GM23338 (cell line): ENCODE data around the gene CFAP65. TPM values are rescaled to one million over a fixed set of nuclear protein-coding genes. Genes with fewer than 3 reads are reported as not detected.

Experiments
- ATAC-seq: fragments of 200-7000 bp; cut with Tn5 transposase; 3 replicates; pipeline ENCODE4 v1.9.1; 2020
- DNase-seq: peaks from one replicate; pipeline ENCODE4 v3.0.0-alpha.2; 2015; ENCODE audit warnings: low spot score
- H2AFZ ChIP-seq: fragments of 200-600 bp; sonication (generic); 2 replicates; pipeline ENCODE4 v1.8.0; 2016; ENCODE audit warnings: antibody characterized with exemption, mild to moderate bottlenecking, moderate library complexity
- H3F3A ChIP-seq: fragments of 200-600 bp; sonication (generic); replicated peaks from 2 replicates; pipeline ENCODE4 v1.8.0; 2017; ENCODE audit warnings: antibody characterized with exemption, mixed run types, low read depth
- H3K27ac ChIP-seq: fragments of 200-600 bp; sonication (generic); 2 replicates; pipeline ENCODE4 v1.6.1; 2016; ENCODE audit warnings: low read depth
- H3K27me3 ChIP-seq: fragments of 200-600 bp; sonication (generic); 2 replicates; pipeline ENCODE4 v1.8.0; 2016; ENCODE audit warnings: mild to moderate bottlenecking, mixed run types, moderate library complexity; ENCODE audit not compliant: insufficient read depth
- H3K36me3 ChIP-seq: fragments of 200-600 bp; sonication (generic); 2 replicates; pipeline ENCODE4 v1.8.0; 2016; ENCODE audit warnings: mild to moderate bottlenecking; ENCODE audit not compliant: insufficient read depth
- H3K4me1 ChIP-seq: fragments of 200-600 bp; sonication (generic); 2 replicates; pipeline ENCODE4 v1.8.0; 2016; ENCODE audit warnings: mild to moderate bottlenecking, moderate library complexity; ENCODE audit not compliant: insufficient read depth
- H3K4me2 ChIP-seq: fragments of 200-600 bp; sonication (generic); 2 replicates; pipeline ENCODE4 v1.7.1; 2017; ENCODE audit warnings: mixed run types
- H3K4me3 ChIP-seq: fragments of 200-600 bp; sonication (generic); 2 replicates; pipeline ENCODE4 v1.6.1; 2016; ENCODE audit warnings: mixed run types
- H3K79me2 ChIP-seq: fragments of 200-600 bp; sonication (generic); replicated peaks from 2 replicates; pipeline ENCODE4 v1.8.0; 2017; ENCODE audit warnings: mild to moderate bottlenecking; ENCODE audit not compliant: insufficient read depth
- H3K9me2 ChIP-seq: fragments of 200-600 bp; sonication (generic); 2 replicates; pipeline ENCODE4 v1.8.0; 2017; ENCODE audit not compliant: insufficient read depth
- H4K20me1 ChIP-seq: fragments of 200-600 bp; sonication (generic); replicated peaks from 2 replicates; pipeline ENCODE4 v1.8.0; 2017; ENCODE audit warnings: mild to moderate bottlenecking; ENCODE audit not compliant: insufficient read depth
- H3K27ac Mint-ChIP-seq: 2 replicates; pipeline ENCODE4 v1.8.0; 2020; ENCODE audit warnings: inconsistent platforms, mild to moderate bottlenecking, moderate library complexity, mixed read lengths
- H3K27me3 Mint-ChIP-seq: 3 replicates; pipeline ENCODE4 v1.8.0; 2022; ENCODE audit warnings: low read depth, mild to moderate bottlenecking, moderate library complexity, mixed read lengths, inconsistent platforms; ENCODE audit not compliant: insufficient read depth, poor library complexity
- H3K36me3 Mint-ChIP-seq: 3 replicates; pipeline ENCODE4 v1.8.0; 2021; ENCODE audit warnings: low read depth, mild to moderate bottlenecking, inconsistent platforms, moderate library complexity, mixed read lengths
- H3K4me1 Mint-ChIP-seq: 3 replicates; pipeline ENCODE4 v1.8.0; 2020; ENCODE audit warnings: mild to moderate bottlenecking, inconsistent platforms, mixed read lengths
- H3K4me3 Mint-ChIP-seq: 3 replicates; pipeline ENCODE4 v1.8.0; 2021; ENCODE audit warnings: moderate library complexity, mild to moderate bottlenecking, inconsistent platforms, mixed read lengths
- H3K9me3 Mint-ChIP-seq: 3 replicates; pipeline ENCODE4 v1.8.0; 2020; ENCODE audit warnings: moderate library complexity, mild to moderate bottlenecking, inconsistent platforms, mixed read lengths
- CREB1 ChIP-seq: fragments of 250-450 bp; sonication (Bioruptor Pico); IDR thresholded peaks from 2 replicates; pipeline ENCODE4 v1.5.0; 2020; ENCODE audit warnings: low read depth, mild to moderate bottlenecking, moderate library complexity
- CTCF ChIP-seq, 2 experiments: fragments of 200-600 bp in 1 of 2; sonication (generic) in 1 of 2; conservative IDR thresholded peaks; 2 replicates each; pipeline versions ENCODE4 v1.5.1 to v1.6.1; 2016 to 2017; ENCODE audit warnings: antibody characterized with exemption in 2 of 2, low read depth in 2 of 2, mild to moderate bottlenecking in 2 of 2, moderate library complexity in 1 of 2
- EZH2 ChIP-seq: fragments of 200-600 bp; sonication (generic); IDR thresholded peaks from one replicate; pipeline ENCODE4 v1.8.0; 2017; ENCODE audit warnings: antibody characterized with exemption, mild to moderate bottlenecking, low read depth; ENCODE audit not compliant: unreplicated experiment
- EZH2phosphoT487 ChIP-seq: fragments of 200-600 bp; sonication (generic); IDR thresholded peaks from one replicate; pipeline ENCODE4 v1.8.1; 2018; ENCODE audit warnings: antibody characterized with exemption; ENCODE audit not compliant: unreplicated experiment
- NANOG ChIP-seq: IDR thresholded peaks from 2 replicates; pipeline ENCODE4 v1.6.1; 2016; ENCODE audit warnings: antibody characterized with exemption, borderline replicate concordance
- POLR2AphosphoS5 ChIP-seq: IDR thresholded peaks from 2 replicates; pipeline ENCODE4 v1.6.1; 2016; ENCODE audit warnings: antibody characterized with exemption, low read depth
- REST ChIP-seq: IDR thresholded peaks from one replicate; pipeline ENCODE4 v1.6.1; 2018; ENCODE audit warnings: antibody characterized with exemption; ENCODE audit not compliant: unreplicated experiment
- STAT1 ChIP-seq: IDR thresholded peaks from one replicate; pipeline ENCODE4 v1.6.1; 2016; ENCODE audit warnings: antibody characterized with exemption; ENCODE audit not compliant: unreplicated experiment
- ZNF114 ChIP-seq: fragments of 250-450 bp; sonication (Bioruptor Pico); IDR thresholded peaks from 2 replicates; pipeline ENCODE4 v1.5.0; 2020; ENCODE audit warnings: mild to moderate bottlenecking, moderate library complexity
- ZNF331 ChIP-seq: fragments of 250-450 bp; sonication (Bioruptor Pico); IDR thresholded peaks from 2 replicates; pipeline ENCODE4 v1.5.0; 2020; ENCODE audit warnings: low read depth, mild to moderate bottlenecking, moderate library complexity
- polyA plus RNA-seq: library from polyadenylated mRNA; unstranded; fragments of >200 nt; fragmentation: Nextera tagmentation; extraction: Ambion mirVana; gene quantifications from 2 replicates; pipeline ENCODE4 v1.2.1, GENCODE V29; 2016
- total RNA-seq: library from RNA; depleted of rRNA; stranded (reverse); fragments of >200 nt; shearing (Covaris generic); gene quantifications from 2 replicates; pipeline ENCODE4 v1.2.3, GENCODE V29; 2014
- TF ChIP-seq, protein P1 (sequence below): fragments of 250-450 bp; sonication (Bioruptor Pico); IDR thresholded peaks from 2 replicates; pipeline ENCODE4 v1.5.0; 2020; ENCODE audit warnings: mild to moderate bottlenecking, moderate library complexity
- TF ChIP-seq, protein P2 (sequence below): IDR thresholded peaks from 2 replicates; pipeline ENCODE4 v1.6.1; 2016; ENCODE audit warnings: antibody characterized with exemption

The CFAP65 gene
- total and polyA plus RNA-seq, 2 experiments from 2014 or later, result 0.38 to 0.74 TPM

GRCh38 chr2:219027511-219028055, 13.7 kb downstream of the CFAP65 start:
- no peaks in the 10 kb centered on the region for H3K27me3 ChIP-seq
- no peaks in the 10 kb centered on the region for H3K36me3 Mint-ChIP-seq
- no peak overlapping the region for H3K4me3 ChIP-seq
- H3K27me3 Mint-ChIP-seq, result peaks cover 15% of the 10 kb centered on the region
- no peak overlapping the region for H3K4me2 ChIP-seq
- H3K9me2 ChIP-seq, result no peaks in the 10 kb centered on the region
- no peaks in the 10 kb centered on the region for H3K4me1 ChIP-seq
- no peaks in the 10 kb centered on the region for H3F3A ChIP-seq
- H3K4me3 Mint-ChIP-seq, result no peak overlapping the region
- DNase-seq (no peak), ATAC-seq (no peak)
- H3K27ac Mint-ChIP-seq, result no peak overlapping the region
- H3K36me3 ChIP-seq, result no peaks in the 10 kb centered on the region
- peaks cover 3% of the 10 kb centered on the region; the same call in 2 of the 3 replicates for H3K4me1 Mint-ChIP-seq
- H3K79me2 ChIP-seq, result no peaks in the 10 kb centered on the region
- H3K27ac ChIP-seq, result no peak overlapping the region
- H4K20me1 ChIP-seq, result no peaks in the 10 kb centered on the region
- TF ChIP-seq POLR2AphosphoS5 (no peak), NANOG (no peak), CREB1 (no peak), REST (no peak), STAT1 (no peak), EZH2phosphoT487 (no peak), CTCF (conservative IDR thresholded peaks at IDR 0.05; ENCODE audit: low read depth in 2 of 2) (no peak), EZH2 (no peak), ZNF331 (CRISPR knock-in tag) (no peak), ZNF114 (CRISPR knock-in tag) (no peak)
- TF ChIP-seq, protein P1, sequence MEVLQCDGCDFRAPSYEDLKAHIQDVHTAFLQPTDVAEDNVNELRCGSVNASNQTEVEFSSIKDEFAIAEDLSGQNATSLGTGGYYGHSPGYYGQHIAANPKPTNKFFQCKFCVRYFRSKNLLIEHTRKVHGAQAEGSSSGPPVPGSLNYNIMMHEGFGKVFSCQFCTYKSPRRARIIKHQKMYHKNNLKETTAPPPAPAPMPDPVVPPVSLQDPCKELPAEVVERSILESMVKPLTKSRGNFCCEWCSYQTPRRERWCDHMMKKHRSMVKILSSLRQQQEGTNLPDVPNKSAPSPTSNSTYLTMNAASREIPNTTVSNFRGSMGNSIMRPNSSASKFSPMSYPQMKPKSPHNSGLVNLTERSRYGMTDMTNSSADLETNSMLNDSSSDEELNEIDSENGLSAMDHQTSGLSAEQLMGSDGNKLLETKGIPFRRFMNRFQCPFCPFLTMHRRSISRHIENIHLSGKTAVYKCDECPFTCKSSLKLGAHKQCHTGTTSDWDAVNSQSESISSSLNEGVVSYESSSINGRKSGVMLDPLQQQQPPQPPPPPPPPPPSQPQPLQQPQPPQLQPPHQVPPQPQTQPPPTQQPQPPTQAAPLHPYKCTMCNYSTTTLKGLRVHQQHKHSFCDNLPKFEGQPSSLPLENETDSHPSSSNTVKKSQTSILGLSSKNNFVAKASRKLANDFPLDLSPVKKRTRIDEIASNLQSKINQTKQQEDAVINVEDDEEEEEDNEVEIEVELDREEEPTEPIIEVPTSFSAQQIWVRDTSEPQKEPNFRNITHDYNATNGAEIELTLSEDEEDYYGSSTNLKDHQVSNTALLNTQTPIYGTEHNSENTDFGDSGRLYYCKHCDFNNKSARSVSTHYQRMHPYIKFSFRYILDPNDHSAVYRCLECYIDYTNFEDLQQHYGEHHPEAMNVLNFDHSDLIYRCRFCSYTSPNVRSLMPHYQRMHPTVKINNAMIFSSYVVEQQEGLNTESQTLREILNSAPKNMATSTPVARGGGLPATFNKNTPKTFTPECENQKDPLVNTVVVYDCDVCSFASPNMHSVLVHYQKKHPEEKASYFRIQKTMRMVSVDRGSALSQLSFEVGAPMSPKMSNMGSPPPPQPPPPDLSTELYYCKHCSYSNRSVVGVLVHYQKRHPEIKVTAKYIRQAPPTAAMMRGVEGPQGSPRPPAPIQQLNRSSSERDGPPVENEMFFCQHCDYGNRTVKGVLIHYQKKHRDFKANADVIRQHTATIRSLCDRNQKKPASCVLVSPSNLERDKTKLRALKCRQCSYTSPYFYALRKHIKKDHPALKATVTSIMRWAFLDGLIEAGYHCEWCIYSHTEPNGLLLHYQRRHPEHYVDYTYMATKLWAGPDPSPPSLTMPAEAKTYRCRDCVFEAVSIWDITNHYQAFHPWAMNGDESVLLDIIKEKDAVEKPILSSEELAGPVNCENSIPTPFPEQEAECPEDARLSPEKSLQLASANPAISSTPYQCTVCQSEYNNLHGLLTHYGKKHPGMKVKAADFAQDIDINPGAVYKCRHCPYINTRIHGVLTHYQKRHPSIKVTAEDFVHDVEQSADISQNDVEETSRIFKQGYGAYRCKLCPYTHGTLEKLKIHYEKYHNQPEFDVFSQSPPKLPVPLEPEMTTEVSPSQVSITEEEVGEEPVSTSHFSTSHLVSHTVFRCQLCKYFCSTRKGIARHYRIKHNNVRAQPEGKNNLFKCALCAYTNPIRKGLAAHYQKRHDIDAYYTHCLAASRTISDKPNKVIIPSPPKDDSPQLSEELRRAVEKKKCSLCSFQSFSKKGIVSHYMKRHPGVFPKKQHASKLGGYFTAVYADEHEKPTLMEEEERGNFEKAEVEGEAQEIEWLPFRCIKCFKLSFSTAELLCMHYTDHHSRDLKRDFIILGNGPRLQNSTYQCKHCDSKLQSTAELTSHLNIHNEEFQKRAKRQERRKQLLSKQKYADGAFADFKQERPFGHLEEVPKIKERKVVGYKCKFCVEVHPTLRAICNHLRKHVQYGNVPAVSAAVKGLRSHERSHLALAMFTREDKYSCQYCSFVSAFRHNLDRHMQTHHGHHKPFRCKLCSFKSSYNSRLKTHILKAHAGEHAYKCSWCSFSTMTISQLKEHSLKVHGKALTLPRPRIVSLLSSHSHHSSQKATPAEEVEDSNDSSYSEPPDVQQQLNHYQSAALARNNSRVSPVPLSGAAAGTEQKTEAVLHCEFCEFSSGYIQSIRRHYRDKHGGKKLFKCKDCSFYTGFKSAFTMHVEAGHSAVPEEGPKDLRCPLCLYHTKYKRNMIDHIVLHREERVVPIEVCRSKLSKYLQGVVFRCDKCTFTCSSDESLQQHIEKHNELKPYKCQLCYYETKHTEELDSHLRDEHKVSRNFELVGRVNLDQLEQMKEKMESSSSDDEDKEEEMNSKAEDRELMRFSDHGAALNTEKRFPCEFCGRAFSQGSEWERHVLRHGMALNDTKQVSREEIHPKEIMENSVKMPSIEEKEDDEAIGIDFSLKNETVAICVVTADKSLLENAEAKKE, result no peak
- TF ChIP-seq, protein P2, sequence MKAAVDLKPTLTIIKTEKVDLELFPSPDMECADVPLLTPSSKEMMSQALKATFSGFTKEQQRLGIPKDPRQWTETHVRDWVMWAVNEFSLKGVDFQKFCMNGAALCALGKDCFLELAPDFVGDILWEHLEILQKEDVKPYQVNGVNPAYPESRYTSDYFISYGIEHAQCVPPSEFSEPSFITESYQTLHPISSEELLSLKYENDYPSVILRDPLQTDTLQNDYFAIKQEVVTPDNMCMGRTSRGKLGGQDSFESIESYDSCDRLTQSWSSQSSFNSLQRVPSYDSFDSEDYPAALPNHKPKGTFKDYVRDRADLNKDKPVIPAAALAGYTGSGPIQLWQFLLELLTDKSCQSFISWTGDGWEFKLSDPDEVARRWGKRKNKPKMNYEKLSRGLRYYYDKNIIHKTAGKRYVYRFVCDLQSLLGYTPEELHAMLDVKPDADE, result no peak
- H3K9me3 Mint-ChIP-seq, result no peaks in the 10 kb centered on the region; the same call in 2 of the 3 replicates
- H2AFZ ChIP-seq, result no peak overlapping the region
